Prostate gland (tissue), 2 donors: ENCODE data around the gene AMOTL2.
A peak's percentile ranks its signal among the peaks of the same experiment; 100 is the strongest.

Source experiments
- CTCF ChIP-seq, 4 experiments: fragments of 200-600 bp in 2 of 4; fragments of 450-650 bp in 2 of 4; sonication (generic) in 2 of 4; IDR thresholded peaks; 1 replicate in 3 of 4; 2 replicates in 1 of 4; pipeline ENCODE4 v1.5.1; 2016 to 2019; ENCODE audit warnings: antibody characterized with exemption in 4 of 4, mild to moderate bottlenecking in 2 of 4, moderate library complexity in 2 of 4
- POLR2A ChIP-seq: fragments of 450-650 bp; IDR thresholded peaks from one replicate; pipeline ENCODE4 v1.6.1; 2016; ENCODE audit warnings: antibody characterized with exemption, mild to moderate bottlenecking
- POLR2AphosphoS5 ChIP-seq: sonication (generic); formaldehyde crosslinking; IDR thresholded peaks from one replicate; pipeline ENCODE4 v1.6.1; 2017; ENCODE audit warnings: antibody characterized with exemption

DNA sequence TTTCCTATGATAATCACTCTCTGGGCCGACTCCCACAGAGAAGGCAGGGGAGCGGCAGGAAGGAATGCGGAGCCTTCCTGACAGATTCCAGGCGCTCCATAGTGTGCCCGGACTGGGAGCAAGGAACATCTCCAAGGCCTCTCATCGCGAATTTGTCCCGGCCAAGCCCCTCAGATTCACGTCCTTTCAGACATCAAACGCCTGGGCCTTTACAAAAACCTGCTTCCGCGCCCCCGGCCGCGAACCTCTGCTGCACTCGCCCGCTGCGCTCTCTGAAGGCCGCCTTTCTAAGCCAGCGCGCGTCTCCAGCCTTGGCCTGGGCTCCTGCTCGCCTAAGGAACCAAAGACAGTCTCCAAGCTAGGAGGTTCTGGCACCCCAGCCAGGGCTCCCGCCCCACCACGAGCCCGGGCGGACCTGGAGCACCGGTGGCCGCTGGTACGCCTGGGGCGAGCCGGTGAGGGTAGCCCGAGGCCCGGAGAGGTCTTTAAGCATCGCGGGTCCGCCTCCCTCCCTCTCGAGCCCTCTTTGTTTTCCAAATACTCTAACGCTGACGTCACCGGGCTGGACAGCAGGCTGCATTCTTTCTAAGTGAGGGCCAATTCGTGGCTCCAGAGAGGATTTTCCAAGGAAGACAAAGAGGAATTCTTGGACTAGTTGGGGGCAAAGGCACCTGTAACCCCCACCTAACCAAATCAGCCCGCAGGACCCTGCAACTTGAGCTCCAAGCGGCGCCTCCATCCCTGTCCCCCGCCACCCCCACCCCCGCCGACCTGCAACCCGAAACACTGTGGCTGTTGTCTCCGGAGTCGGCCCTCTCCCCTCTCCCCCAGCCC is 759 bp downstream of the AMOTL2 start:
- TF ChIP-seq CTCF (IDR thresholded peaks at IDR 0.05) (no peak), POLR2A (peak; percentile 44), POLR2AphosphoS5 (peak; percentile 46)
